ENCODE results near the gene PAPPA2.
"Not testable (repeated sequence)": the region's sequence is repeated elsewhere in the genome, so short reads cannot be mapped to it uniquely, and the experiment has no call there.

The PAPPA2 gene

GRCh38 chr1:176556288-176556687, 93.3 kb downstream of the PAPPA2 start:
- no peak for DNase-seq

DNA sequence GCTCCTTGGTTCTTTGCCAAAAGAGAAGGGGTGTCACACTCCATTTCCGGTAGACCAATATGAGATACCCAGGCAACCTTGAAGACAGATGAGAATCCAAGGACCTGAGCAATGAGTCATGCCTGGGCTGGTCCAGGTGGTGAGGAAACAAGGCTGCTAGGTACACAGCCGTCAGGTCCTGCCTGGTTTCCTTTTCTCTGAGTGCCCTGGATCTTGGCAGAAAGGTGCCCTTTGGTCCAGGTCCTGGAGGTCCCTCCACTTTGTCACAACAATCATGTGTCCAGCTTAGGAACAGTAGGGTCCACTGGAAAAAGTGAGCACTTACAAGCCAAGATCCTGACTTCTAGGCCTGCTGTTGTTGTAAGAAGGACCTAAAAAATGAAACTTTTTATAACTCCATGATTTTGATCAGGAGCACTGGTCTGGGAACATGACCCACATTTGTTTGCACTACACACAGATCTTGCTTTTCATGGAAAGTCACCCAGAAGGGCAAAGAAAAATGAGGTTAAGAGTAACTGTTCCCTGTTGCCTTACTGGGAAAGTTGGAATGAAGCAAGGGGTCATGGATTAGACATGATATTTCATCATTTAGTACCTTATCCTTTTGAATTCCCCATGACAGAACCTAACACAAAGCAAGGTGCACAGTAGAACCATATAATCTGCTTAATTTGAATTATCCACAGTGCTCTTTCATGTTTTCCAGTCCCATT, 94.7 kb downstream of the PAPPA2 start:
- DNase-seq: no peak

GRCh38 chr1:176558561-176558960, 95.6 kb downstream of the PAPPA2 start:
- no peak for DNase-seq

DNA sequence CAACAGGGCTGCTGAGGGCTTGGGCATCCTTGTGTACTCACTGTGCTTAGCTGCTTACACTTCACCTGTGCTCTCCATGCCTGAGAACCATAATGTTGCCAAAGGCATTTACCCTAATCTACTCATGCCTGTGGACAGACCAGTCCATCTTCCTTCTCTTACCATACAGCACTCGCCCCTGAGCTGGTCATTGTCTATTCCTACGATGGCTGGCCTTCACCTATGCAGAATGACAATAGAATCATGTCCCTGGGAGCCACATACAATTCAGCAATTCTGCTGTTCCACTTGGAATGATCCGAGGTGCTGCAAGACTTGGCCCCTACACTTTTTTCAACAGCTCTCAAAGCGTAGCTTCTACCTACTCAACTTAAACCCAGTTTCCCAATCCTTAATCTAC, 96.5 kb downstream of the PAPPA2 start:
- DNase-seq: no peak

DNA sequence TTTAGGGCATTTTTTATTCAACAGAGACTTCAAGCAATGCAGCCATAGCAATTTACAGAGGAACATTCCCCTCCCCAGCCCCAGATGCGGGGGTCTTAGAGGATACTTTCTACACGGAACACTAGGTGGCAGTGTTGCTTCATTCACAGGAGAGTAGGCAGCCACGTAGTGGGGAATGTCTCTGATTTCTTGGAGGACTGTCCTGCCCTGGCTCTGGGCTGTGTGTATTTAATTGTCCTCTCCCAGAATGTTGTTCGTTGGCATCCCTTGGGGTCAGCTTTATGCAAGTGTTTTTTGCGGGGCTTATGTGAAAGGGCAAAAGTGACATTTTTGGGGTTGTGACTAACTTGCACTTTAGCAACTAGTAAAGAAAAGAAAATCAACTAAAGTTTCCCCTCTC, 96.9 kb downstream of the PAPPA2 start:
- DNase-seq: peak; percentile 61 to 65

DNA sequence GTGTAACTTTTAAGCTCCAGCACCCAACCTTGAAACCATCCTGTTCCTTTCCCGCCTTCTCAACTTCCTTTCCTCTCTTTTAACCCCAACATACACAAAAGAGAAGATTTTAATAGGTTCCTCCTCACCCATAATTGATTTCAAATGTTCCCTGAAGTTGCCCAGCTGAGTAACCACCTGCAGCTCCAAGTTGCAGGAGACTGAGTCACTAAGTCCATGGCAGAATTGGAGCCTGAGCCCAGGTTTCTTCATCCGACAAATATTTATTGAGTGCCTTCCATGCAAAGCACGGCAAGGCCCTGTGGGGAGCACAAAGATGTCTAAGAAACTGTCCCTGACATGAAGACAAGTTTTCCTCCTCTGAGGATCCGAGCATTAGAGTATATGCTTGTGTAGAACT, 97.7 kb downstream of the PAPPA2 start:
- DNase-seq: no peak

DNA sequence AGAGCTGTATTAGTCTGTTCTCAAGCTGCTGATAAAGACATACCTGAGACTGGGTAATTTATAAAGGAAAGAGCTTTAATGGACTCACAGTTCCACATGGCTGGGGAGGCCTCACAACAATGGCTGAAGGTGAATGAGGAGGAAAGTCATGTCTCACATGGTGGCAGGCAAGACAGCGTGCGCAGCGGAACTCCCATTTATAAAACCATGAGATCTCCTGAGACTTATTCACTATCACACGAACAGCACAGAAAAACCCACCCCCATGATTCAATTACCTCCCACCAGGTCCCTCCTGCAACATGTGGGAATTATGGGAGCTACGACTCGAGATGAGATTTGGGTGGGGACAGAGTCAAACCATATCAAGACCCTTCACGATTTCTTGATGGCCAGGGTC, 98.8 kb downstream of the PAPPA2 start:
- not testable (repeated sequence) for DNase-seq

DNA sequence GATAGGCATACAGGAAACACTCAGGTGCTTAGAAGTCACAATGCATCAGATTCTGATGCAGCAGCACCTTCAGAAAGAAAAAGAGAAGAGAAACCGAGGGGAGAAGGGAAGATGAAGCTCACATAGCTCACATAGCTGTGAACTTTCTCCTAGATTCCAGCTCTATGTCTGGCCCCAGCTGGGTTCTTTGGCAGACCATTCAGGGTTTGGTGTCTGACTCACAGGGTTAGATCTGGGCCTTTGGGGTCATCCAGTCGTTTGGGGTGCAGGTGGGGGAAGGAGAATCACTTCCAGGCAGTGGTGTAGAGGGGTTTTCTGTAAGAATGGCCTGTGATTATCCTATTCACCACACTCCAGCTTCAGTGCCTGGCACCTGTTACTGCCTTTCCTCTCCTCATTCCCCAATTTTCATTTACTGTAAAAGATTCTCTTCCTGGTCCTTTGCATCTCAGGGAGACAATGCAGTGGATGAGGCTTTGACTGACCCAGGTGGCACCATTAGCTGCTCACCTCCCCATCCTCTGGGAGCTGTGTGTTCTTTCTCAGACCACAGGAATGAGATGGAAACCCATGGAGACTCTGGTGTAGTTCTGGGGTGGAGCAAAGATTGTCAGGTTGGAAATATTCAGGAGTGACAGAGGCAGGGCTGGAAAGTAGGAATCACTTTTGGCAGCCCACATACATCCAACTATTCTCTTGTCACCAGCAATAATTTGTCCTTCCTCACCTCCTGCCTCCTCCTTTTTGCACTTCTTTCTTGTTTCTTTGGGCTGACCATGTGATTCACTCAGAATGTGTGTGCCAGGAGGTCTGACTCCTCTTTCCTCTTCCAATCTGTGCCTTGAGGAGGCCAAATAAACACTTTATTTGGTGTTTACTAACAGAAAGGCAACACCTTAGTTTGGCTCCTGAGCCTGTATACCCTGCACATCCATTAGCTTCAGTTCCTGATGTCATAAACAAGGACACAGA, 103.3 kb downstream of the PAPPA2 start:
- DNase-seq: no peak

DNA sequence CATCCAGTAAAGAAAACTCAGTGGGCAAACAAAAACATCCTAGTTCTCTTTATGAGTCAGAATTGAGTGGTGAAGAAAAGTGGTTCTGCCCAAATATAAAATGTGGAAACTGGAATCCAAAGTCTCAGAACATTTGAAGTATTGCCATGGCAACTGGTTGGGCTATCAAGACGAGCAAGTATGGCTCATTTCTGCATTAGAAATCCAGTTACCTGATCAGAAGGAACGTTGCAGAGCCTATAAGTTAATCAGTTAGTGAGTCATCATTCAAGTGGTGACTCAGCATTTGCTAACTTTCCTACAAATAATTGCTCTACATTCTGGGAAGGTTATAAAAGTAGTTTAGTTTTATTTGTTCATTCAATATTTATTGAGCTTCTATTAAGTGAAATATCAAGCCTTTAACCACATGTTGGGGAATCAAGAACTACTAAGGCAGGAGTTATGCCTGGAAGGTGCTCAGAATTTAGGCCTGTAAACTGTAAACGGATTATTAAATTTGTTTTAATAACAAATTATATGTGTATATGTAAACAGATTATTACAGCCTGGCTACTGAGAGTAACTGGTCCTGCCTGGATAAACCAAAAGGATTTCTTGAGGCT, 104.3 kb downstream of the PAPPA2 start:
- DNase-seq: no peak

DNA sequence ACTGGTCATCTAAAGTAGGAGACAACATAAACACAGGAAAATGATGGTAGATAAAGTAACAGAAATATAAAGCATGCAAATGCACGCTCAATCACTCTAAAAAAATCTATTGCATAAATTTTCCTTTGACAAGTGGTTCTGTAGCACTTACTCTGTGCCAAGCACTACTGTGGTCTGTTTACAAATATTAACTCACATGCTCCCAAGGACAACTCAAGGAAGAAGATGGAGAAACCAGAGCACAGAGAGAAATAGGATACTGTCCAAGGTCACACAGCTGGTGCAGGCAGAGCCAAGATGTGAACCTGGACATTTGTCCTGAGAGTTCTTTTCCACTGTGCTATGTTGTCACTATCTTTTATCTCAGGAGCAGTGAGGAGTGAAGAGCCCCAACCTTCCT, 105.2 kb downstream of the PAPPA2 start:
- DNase-seq: no peak

DNA sequence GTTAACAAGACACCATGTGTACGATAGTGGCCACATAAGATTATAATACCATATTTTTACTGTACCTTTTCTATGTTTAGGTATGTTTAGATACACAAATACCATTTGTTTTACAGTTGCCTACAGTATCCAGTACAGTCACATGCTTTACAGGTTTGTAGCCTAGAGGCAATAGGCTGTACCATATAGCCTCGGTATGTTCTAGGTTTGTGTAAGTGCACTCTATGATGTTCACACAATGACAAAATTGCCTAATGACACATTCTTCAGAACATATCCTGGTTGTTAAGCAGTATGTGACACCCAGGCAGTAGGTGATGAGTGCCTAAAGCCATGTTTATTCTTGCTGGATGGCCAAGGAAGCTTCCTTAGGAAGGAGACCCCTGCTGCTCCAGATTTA, 111.8 kb downstream of the PAPPA2 start:
- DNase-seq: no peak

- no peak for DNase-seq
Observed at GRCh38 chr1:176575991-176576390, 113.0 kb downstream of the PAPPA2 start.

GRCh38 chr1:176576670-176577069, 113.7 kb downstream of the PAPPA2 start:
- no peak for DNase-seq

GRCh38 chr1:176577646-176578197, 114.7 kb downstream of the PAPPA2 start:
- no peak for DNase-seq

DNA sequence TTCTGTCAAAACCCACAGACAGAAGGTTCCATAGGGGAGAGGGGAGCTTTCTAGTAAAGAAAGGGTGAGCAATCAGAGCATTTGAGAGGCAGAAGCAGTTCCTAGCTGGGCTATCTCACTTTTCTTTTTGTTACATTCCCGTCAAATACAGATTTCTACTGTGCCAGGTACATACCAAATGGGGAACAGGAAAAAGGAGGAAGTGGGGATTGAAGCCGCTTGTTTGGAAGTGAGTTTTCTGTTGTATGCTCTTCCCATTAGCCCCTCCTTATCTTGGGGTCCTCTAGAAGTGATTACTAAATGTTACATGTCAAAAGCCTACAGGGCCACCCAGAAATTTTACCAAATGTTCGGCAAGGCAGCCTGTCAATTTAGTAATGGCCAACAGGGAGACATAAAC, 116.1 kb downstream of the PAPPA2 start:
- DNase-seq: no peak

DNA sequence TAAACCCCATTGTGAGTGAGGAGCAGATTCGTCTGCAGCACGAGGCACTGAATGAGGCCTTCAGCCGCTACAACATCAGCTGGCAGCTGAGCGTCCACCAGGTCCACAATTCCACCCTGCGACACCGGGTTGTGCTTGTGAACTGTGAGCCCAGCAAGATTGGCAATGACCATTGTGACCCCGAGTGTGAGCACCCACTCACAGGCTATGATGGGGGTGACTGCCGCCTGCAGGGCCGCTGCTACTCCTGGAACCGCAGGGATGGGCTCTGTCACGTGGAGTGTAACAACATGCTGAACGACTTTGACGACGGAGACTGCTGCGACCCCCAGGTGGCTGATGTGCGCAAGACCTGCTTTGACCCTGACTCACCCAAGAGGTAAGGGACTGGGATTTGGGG, 132.2 kb downstream of the PAPPA2 start:
- DNase-seq: no peak

DNA sequence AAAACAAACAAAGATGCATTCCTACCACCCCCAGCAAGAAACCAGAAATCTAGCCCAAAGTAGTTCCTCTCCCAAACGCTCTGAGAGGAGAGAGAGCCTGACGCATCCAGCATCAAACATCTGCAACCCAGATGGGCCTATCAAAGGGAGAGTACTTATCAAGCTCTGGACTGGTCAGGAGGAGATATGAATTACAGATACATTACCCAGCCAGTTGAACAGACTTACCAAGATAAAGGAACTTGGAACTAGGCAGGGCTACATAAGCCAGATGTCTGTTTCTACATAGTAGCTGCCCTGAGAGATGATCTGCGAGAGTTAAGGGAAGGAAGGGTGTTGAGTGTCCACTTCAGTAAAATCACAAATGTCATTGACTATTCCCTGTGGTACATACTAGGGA, 138.4 kb downstream of the PAPPA2 start:
- DNase-seq: no peak

DNA sequence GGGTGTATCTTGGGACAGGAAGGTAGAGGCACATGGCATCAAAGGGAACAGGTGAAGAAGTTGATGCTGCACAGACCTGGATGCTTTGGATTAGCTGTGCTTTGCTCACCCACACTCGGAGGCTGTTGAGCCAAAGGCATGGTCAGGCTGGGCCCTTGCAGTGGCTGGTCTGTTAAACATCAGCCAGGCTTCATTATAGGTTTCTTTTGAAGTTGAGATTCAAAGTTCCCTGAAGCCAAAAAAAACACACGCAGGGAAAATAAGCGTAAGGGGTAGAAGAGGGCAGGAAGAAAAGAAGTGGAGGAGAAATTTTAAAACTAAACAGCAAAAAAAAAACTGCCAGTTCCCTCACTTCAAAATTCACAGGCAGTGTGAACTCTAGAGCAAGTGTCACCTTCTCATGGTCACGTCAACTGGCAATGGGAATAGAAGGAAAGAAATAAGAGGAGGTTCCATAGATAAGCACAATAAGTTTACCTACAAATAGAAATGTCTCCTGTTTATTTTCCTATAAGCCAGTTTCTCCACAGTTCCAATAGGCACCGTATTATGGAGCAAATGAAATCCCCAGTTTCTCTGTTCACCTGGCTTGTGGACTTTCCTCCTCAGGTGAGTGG, 139.5 kb downstream of the PAPPA2 start:
- no peak for DNase-seq

DNA sequence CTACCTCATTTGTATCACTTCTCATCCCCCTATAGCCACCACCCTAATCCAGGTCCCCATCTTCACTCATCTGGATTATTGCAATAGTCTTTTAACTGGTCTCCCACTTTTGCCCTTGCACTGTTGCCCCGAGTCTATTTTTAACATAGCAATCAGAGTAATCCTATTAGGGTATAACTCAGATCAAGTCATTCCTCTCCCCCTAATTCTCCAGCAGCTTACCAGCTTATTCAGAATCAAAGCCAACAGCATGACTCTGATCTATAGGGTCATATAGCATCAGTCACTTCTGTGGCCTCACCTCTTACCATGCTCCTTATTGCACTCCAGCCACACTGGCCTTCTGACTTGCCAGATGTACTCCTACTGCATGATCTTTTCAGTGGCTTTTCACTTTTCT, 140.7 kb downstream of the PAPPA2 start:
- no peak for DNase-seq

- no peak for DNase-seq
Observed at GRCh38 chr1:176604461-176604860, 141.5 kb downstream of the PAPPA2 start.

GRCh38 chr1:176605176-176605575, 142.2 kb downstream of the PAPPA2 start:
- no peak for DNase-seq

GRCh38 chr1:176609556-176610408, 146.8 kb downstream of the PAPPA2 start:
- no peak for DNase-seq
